Stimulated activated CD4-positive, alpha-beta T cell treated with anti-CD3 and anti-CD28 coated beads, Interleukin-1b, Interleukin-23, amount 100 ng/mL, for 48 hours (primary cell): Measurements from ENCODE around the gene RTN1.

ENCODE experiments used
- DNase-seq: peaks from one replicate; pipeline ENCODE4 v3.0.0-alpha.2; 2020

The RTN1 gene

DNA sequence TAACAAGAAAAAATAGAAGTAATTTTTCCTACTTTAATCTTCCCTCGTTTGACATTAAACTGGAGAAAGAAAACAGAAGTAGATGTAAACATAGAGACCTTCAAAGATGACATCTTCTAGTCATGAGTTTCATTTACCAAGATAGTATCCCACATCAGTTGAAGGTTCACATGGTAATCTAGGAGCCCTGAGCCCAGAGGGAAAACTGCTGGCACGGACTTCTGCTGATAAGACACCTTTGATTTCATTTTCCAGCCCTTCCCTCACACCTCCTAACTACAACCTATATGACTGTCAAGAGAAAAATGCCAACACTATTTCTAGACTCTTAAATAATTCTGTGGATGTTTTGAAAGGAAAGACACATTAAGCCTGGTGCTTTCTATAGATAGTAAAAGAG is 247.9 kb downstream of the RTN1 start:
- no peak for DNase-seq

DNA sequence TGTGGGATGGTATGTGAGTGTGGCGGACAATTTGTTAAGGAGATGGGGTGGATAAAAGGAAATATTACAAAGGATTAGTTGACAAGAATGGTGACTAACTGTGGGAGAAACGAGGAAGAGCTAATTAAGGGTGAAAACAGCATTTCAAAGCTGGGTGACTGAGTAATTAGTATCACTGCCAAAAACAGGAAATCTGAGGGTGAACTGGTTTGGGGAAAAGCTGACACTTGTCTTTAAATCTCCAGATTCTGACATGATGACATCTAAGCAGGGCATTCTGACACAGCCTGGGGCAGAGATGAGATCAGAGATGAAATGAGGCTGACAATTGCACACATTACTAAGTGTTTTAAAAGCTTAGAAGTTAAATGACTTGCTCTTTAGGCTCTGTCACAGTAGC is 251.5 kb downstream of the RTN1 start:
- DNase-seq = no peak

DNA sequence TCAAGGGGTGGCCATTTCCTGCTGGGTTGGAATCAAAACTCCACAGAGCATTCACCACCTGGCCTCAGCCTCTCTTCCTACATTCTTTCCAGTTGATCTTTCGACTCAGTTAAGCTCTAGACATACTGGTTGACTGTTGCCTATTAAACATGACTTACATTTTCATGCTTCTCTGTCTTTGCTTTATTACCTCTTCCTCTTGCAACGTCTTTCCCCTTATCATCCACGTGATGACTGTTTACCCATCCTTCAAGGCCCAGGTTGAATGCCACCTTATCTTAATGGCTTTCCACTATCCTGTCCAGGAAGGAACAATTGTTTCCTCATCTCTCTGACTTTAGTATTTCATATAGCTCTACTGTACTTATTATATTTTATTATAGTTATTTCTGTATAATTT is 269.5 kb downstream of the RTN1 start:
- no peak for DNase-seq

DNA sequence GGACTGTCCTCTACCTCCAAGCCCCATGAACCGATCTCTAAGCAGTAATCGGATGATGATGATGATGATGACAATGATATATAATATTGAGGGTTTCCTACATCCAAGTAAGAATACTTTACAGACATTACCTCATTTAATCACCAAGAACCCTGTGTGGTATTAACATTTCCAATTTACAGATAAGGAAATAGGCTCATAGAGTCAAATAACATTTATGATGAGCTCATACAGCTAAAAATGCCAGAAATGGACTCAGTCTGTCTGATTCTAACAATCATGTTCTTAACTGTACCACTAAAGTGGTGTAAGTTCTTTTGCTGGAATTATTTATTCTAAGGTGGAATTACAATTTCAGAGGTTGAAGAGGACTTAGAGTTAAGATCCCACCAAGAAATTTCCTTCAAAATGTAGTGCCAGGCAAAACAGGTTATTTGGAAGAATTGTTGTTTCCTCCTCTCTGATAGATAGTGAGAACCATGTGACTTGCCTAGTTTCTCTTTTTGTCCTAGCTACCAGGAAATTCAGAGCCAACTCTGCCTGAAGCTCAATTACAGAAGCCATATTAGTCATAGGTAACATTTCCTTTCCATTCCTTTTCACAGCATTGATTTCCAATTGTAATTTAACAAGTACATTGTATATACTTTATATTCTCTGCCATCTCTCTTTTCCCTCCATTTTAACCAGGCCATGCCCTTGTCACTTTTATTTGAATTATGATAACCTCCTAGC is 270.2 kb downstream of the RTN1 start:
- no peak for DNase-seq

DNA sequence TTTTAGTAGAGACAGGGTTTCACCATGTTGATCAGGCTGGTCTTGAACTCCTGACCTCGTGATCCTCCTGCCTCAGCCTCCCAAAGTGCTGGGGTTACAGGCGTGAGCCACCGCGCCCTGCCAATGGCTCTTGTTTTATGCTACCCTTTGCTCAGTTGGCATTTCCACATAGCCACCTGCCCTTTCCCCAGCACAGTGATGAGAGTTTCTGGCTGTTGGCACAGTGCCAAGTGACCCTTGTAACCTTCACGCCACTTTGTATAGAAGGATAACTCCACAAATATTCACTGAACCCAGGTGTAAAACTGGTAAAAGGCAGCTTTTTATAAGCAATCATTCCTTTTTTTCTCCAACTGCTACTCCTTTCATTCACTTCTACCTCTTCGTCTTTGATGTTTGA is 275.5 kb downstream of the RTN1 start:
- no peak for DNase-seq

DNA sequence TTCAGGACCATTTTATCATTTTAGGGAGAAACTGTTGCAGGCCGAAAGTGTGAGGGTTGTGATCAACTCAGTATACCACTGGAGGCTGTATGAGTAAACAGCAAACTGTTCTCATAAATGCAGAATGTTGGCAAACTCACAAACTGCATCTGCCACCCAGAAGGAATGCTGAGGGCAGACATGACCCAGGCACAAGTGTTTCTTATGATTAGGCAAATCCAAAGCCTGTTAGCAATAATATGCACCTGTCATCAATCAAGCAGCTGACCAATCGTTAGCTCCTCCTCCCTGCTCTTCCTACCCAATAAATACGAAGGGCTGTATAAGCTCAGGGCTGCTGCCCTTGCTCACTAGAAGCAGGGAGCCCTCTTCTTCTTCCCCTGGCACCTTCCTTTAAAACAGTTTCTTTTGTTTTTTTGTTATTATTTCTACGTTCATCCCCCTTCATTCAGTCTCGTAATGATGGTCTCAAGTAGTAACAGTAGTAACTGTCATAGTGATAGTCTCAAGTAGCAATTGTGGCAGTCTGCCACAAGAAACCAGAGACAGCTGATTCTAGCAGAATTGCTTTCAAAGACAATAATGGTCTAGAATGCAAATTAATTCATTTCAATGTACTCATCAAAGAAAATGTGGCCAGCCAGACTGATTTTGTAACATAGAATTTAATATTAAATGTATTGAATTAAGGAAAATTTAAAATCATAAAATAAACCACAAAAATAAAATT is 278.8 kb downstream of the RTN1 start:
- DNase-seq = no peak

DNA sequence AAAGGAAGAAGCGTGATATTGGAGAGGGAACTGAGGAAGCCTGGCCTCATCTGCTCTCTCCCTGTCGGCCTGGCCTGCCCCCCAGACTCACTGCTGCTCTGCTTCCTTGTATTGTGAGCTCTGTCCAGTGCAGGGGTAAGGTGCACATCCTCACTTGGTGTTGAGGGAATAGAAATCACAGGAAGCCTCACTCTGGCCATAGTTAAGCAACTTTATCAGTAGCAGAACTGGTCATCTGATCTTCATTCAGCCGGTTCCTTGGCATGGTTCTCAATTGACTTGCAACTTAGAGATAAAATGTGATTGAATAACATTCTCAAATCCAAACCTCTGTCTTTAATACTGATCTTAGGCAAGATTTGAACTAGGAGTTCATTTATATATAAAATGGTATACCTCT is 282.5 kb downstream of the RTN1 start:
- DNase-seq = no peak

DNA sequence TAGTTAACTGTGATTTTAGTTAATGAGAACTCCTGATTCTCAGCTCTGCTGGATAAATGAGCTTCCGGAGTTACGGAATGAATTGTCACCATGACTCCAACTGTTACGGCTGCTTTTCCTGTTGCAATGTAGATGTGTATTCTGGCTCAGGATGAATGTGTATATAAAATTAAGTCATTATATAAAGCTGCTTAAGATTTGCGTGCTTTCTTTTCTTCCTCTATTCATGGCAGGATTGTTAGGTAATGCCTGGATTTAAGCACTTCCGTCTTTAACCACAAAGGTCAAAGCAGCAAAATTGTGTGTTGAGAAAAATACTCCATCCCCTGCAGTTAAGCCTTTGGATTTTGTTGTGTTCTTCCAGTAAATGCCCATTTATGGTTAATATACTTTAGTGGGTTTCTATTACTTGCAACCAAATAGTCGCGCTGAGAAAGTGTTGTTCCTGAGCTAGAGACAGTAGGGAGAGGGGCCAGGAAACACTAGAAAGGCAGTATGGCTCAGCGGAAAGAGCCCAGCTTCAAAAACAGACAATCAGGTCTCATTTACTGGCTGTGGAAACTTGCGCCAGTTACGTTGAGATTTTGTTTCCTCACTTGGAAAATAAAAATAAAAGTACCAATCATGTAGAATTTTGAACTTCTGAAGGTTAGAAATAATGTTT is 284.6 kb downstream of the RTN1 start:
- no peak for DNase-seq

DNA sequence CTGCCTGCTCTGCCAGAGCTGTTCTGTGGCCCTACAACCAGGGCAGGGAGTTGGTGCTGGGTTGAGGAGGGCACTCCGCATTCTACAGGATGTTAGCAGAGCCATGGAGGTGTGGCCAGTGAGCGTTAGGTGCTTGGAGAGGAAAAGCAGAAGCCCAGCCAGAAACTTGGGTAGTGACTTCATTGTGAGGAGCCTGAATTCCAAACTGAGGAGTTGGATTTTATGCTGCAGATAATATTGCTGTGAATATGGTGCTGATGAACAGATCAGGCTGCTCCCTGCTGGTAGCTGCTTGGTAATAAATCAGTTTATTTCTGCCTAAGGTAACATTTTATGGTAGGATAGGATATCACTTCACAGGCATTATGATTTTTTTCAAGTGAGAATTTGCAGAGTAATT is 286.8 kb downstream of the RTN1 start:
- DNase-seq = no peak

DNA sequence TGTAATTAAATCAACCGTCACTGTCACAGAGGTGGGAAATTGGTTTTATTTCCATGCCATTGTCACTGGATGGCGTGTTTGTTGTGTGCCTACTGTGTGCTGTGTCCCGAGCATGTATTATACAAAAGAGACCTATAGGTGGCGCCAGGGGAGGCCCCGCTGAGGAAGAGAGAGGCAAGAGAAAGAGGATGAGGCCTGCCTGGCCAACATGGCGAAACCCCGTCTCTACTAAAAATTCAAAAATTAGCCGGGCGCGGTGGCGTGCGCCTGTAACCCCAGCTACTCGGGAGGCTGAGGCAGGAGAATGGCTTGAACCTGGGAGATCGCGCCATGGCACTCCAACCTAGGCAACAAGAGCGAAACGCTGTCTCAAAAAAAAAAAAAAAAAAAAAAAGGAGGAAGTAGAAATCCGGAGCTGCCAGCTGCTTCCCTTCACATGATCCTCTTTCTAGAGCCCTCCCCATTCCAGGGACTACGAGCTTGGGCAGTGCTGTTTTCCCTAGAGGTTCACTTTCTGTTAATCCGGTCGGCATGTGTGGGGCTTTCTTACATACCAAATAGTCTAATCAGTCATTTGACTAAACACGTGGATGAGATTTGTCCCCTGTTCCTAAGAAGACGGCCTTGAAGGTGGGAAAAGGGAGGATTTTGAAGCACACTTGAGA is 287.6 kb downstream of the RTN1 start:
- no peak for DNase-seq

DNA sequence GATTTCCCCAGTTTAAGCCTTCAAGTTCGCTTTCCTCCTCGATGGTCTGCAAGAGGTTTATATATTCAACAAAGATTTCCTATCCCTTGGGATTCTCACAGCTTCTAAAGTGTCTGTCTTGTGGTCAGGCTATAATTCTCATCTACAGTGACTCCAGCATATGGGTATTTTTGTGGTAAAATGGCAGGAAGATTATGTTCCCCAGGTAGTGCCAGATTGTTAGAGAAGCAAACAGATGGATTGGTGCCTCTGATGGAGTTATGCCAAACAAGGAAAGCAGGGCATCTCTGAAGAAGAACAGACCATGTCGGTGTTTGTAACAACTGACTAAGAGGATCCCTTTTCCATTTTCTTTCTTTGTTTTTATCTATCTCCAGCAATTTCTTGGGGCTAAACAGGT is 288.4 kb downstream of the RTN1 start:
- no peak for DNase-seq

DNA sequence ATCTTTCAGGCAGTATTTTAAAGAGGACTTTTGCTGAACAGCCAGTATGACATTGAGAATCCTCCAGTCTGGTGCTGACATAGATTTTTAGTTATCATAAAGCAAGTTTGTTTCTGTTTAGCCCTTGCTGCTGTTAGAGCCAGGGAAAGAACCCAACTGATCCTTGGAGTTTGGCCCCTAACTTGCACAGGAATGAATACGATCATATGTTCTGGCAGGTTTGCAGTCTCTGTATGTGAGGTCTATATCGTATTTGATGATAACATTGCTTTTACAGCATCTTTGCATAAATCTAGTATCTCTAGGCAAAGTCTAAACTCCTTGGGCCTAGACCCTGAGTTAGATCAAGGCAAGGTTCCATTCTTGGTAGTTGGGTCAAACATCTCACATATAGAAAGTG is 289.7 kb downstream of the RTN1 start:
- no peak for DNase-seq

DNA sequence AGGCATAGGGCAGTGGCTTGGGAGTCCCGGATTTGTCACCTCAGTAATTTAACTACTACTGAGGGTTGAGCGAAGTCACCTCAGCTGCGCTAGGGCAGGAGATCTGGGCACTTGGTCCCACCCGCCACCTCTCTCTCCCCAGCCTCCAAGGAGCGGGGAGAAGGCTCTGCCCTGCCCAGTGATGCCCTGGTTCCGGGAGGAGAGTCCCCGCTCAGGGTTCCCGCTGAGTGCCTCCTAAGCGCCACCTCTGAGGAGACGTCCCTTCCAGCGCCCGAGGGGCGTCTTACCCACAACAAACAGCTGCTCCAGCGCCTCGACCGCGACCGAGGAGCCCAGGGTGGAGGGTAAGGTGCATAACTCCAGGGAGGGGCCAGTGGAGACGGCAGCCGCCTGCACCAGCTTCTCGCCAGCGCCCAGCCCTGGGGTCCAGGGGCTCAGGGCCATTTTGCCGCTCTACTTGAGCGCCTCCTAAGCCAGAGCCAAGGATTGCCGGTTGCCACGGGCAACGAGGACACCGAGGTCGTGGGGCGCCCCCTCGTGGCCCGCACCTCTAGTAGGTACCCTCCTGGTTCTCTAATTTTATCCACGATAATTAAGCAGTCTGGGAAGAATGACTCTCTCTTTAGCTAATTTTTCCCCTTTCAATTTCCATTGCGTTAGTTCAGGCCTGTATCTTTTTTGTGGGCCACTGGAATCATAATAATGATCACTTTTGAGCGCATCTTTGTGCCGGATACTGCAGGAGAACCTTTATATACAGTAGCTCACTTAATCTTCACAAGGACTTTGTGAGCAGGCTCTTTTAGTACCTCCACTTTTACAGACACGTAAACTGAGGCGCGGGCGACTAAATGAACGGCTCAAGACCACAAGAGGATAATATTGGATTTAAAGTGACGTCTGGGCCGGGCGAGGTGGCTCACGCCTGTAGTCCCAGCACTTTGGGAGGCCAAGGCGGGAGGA is 294.0 kb downstream of the RTN1 start, which contains the start of gene CCDC175:
CCDC175 (minus strand) TSS at position 481 of the 963 bp plus-strand sequence; CDS start at position 444, 37 bp downstream.
- peak; percentile 86 for DNase-seq

DNA sequence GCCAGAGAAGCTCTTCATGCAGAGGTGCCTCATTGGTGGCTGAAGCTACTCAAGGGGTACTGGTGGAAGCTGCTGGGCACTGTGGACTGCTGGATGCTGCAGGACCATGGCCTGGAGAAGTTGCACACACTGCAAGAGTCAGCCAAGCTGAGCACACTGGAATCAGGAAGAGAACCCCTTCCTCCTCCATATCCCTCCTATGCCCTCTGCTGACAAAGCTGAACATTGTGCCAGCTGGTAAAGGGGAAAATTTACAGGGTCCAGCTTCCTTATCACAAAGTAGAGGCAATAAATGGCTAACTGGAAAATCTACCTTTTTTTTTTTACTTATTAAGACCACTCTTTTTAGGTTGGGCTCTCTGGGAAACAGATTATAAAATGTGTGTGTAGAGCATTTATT is 300.5 kb downstream of the RTN1 start:
- DNase-seq = no peak

DNA sequence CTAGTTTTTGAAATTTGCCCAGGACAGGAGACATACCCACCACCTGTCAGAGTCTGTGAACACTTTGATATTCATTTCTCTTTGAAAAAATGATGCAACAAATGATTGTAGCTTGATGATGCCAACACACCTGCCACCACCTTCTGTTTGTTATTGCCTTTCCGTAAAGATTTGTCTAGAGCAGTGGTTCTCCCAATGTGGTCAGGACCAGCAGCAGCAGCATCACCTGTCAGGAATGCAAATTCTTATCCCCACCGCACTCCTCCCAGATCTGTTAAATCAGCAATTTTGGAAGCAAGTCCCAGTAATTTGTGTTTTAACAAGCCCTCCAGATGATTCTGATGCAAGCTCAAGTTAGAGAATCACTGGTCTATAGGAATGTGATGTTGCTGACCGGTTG is 303.9 kb downstream of the RTN1 start:
- DNase-seq = no peak

DNA sequence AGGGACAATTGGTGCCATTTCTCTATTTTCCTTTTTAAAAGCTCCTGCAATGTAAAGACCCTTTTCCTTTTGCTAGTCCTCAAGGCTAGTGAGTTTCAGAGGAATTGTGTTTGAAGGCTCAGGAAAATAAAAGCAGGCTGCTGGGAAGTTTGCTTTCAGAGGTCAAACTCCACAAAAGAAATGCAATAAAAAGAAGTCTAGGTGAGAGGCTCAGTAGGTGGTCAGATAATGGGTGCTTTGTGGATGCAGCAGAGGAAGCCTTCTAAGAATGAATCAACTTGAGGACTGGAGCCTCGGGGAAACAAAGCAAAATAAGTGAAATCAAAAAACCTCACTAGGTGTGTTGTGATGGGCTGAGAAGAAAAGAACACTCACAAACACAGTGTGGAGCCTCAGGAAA is 304.3 kb downstream of the RTN1 start:
- DNase-seq = no peak

DNA sequence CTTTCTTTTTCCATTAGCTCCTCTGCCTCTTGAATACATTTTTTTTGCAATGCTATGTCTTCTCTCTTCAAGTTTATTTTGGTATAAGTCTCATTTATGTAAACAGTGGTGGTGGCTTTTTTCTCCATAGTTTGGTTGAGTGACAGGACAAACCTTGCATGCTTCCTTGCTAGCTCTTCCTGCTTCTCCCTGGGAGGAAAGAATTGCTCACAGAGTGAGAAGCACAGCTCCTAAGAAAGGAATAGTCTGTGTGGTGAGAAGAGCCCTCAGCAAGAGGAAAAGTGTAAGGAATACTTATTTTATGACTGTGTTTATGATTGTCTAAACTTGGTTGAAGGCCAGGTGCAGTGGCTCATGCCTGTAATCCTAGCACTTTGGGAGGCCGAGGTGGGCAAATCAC is 305.5 kb downstream of the RTN1 start:
- no peak for DNase-seq

DNA sequence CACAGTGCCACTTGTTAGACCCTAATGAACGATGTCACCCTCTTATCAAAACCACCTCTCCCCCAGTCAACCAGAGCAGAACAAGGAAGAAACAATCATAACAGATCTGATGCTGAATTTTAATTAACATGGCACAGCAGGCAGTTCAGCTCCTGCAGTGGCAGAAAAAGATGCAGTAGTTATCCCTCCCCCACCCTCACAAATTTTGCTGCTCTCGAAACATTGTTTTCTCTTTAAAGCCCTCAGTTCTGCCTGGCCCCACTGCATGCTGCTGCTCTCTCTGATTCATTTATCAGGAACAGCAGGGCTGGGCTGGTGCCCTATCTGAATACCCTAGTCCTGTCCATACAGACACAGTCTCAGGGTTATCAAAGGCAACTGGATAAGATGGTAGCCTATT is 306.2 kb downstream of the RTN1 start:
- DNase-seq = no peak

DNA sequence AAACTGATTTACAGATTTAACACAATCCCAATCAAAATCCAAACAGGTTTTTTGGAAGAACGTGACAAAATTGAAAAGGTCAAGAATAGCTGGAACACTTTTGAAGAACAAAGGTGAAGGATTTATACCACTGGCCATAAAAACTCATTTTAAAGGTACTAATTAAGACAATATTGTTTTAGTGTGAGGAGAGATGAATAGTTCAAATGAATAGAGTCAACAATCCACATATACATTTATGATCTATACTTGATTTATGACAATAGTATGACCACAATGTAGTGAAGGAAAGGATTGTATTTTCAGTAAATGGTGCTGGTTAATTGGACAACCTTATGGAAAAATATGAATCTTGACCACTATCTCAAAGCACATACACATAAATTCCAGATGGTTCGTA is 323.3 kb downstream of the RTN1 start:
- DNase-seq = no peak
